Stimulated activated CD4-positive, alpha-beta T cell treated with anti-CD3 and anti-CD28 coated beads, Interleukin-12 subunit alpha, Interleukin-12 subunit beta, amount 100 ng/mL, for 4 hours (primary cell): ENCODE measurements around the gene TRERF1.

Experiments used
- DNase-seq: peaks from one replicate; pipeline ENCODE4 v3.0.0-alpha.2; 2020

TRERF1 gene

GRCh38 chr6:42300701-42301100, 151.0 kb downstream of the TRERF1 start:
- DNase-seq, result no peak

GRCh38 chr6:42300185-42300584, 151.5 kb downstream of the TRERF1 start:
- DNase-seq, result no peak

DNA sequence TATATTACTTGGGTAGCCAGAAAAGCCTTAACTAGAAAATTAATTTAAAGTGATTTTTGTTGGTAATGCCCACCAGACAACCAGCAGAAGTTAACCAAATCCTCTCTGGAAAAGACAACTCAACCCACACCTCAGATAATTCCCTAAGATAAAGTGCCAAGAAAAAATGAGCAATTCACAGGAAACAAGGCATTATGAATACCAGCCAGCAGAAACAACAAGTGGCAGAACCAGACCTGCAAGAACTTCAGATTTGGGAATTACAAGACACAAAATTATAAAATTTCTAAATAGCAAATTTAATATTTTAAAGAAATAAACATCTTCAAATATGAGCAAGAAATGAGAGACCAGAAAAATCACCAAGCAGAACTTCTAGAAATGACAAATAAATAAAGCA, 154.1 kb downstream of the TRERF1 start:
- DNase-seq, result no peak

GRCh38 chr6:42296614-42297013, 155.1 kb downstream of the TRERF1 start:
- no peak for DNase-seq

DNA sequence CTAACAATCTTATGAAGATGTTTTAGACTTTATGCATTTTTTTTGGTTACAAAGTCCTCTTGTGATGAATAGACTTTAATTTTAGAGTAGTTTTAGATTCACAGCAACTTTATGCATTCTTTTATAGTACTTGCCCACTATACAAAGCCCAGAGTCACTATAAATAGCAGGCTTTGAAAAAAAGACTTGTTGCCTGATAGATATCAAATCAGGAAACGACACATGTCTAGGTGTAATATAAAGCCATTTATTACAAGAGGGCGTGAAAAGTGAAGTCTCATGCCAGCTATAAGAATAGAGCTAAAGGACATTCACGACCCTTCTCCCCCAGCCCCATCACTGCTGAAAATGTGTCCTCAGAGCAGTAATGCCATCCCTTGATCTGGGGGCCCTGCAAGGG, 156.0 kb downstream of the TRERF1 start:
- DNase-seq, result no peak

- DNase-seq, result no peak
These were observed 156.5 kb downstream of the TRERF1 start for GRCh38 chr6:42295181-42295580.

DNA sequence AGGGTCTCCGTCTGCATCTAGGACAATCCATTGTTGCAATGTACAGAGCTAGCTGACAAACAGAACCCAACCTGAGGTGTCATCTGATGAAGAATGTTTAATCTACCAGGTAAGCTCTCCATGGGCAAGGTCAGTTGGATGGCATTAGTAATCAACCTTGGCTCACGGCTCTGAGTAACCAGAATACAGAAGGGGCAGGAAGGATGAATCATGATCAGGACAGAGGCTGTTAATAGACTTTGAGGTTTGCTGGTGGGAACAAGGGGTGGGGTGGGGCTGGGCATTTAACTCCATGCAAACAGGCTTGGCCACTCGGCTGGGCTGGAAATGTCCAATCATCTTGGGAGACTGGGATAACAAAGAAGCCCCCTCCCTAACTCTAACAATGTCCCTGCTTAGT, 157.0 kb downstream of the TRERF1 start:
- no peak for DNase-seq

- no peak for DNase-seq
These were observed 158.2 kb downstream of the TRERF1 start for GRCh38 chr6:42293386-42293977.

- no peak for DNase-seq
These were observed 159.6 kb downstream of the TRERF1 start for GRCh38 chr6:42292004-42292740.

DNA sequence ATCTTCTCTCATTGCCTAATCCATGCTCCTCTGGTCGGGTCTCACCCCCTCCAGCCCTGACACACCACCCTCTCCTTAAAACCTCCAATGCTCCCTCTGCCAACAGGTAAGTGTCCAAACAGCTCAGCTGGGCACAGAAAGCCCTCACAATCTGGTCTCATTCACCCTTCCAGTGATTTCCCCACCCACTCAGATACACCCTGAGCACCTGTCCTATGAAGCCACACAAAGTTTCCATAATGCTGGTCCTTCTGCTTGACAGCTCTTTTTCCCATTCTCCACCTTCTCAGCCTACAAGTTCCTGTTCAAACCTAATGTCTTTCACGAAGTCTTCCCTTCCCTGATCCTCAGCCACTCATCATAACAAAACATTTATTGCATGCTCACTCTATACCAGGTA, 164.0 kb downstream of the TRERF1 start:
- no peak for DNase-seq

- no peak for DNase-seq
These were observed 170.2 kb downstream of the TRERF1 start for GRCh38 chr6:42281570-42281969.

DNA sequence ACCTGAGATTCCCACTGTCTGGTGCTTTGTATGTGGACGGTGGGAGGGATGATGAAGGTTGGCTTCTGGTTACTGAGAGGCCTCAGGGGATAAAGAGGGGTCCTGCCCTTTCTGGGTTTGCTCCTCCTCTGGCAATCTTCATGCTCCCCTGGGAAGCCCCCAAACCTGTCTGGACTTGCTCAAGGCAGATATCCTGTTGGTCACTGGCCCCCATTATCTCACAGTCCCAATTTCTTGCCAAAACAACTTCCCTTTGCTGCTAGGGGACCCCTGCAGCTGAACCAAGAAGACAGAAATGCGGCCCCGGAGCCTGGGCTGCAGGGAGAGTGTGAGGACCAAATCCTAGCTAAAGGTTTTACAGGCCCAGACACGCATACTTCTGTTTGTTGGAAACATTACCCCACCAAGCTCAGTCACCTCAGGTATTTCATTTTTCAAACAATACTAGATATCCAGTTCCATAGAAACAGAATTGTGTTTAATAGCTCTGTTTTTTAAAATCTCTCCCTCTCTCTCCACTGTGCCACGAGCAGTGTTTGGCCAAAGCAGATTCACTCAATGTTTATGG, 170.7 kb downstream of the TRERF1 start:
- no peak for DNase-seq

DNA sequence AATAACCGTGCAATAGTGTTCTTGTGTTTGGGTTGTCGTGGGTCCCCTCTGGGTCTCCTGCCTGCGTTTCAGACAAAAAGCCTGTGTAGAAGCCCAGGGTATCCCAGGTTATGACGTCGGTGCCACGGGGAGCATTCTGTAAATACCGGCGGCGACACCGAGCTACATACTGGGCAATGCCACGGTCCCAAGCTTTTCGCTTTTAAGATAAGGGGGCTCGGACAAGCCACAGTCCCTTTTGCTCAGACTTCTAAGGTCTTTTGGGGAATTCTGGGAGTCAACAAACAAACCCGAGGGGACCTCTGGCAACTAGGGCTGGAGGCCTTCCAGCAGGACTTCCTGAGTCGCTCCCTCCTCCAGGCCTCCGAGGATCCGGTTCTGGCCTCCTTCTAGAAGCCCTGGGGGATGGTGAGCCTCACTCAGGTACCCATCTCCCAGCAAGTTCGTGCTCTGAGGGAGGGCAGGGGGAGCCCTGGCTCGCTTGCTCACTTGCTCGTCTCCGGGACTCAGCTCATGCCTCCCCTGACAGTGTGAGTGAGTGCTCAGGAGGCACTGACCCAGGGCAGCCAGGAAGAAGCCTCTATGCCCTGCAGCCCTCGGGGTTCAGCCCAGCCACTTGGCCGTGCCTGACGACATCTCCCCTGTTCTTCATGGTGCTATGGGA, 171.6 kb downstream of the TRERF1 start:
- no peak for DNase-seq

DNA sequence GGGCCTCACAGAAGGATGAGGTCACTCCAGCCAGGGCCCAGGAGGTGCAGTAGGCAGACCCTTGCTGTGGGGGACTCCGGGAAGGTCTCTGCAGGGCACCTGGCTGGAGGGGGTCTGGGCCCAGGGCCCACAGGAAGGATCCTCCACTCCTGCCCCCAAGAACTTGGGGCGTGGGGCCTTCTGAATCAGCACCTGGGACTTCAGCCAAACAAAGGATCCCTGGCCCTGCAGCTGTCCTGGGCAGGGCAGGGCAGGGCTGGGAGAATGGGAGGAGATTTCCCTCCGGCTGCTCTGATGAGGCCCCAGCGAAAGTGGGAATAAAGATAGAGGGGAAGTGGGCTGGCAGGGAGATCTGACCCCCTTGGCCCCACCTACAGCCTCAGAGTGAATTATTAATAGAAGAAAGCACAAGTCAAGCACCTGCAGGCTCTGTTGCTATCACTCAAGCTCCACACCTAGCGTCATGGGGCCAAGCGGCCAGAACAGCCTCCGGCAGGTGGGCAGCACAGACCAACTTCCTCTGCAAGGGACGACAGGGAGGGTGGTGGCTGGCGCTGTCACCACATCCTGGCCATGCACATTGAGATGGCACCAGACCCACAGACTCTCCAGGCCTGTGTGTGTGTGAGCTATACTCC, 172.5 kb downstream of the TRERF1 start:
- DNase-seq, result no peak

- no peak for DNase-seq
These were observed 173.4 kb downstream of the TRERF1 start for GRCh38 chr6:42278131-42278853.

GRCh38 chr6:42276034-42276890, 175.5 kb downstream of the TRERF1 start:
- no peak for DNase-seq

GRCh38 chr6:42275376-42276033, 176.2 kb downstream of the TRERF1 start:
- no peak for DNase-seq

- no peak for DNase-seq
These were observed 176.8 kb downstream of the TRERF1 start for GRCh38 chr6:42274898-42275297.

DNA sequence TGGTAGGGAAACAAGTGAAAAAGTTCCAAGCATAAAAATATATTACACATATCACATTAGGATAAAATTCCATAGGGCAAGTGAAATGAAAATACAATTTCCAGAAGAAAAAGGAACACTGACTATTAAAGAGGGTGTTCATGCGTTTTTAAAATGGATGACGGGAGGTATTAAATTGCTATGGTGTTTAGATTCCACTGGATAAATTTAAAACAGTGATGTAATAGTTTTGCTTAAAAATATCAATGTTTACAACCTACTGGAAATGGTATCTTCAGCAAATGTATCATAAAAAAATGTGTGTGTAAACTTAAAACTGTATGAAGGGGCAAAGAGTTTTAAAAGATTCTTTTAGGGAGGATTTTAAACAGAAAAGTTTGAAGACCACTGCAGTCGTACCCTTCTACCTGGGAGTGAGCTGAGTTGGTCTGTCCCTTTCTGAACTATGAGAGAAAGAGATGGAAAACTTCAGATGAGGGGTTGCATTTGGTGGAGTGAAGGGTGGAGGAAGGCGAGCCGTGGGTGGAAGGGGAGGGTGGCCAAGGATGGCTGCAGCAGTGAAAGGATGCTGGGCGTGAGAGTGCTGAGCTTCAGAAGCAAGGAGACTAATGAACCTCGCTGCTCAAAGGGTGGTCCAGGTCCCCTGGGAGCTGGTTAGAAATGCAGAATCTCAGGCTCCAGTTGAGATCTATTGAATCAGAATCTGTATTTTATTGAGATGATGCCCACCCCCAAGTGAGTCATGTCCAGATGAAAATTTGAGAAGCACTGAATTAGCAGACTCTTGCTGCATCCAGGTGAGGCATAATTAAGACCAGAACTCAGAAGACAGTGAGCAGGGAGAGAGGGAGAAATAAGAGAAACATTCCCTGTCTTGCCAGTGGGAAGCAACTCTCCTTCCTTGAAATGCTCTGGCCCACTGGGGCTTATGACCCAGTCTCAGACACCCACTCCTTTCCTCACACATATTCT, 179.6 kb downstream of the TRERF1 start:
- DNase-seq, result no peak

DNA sequence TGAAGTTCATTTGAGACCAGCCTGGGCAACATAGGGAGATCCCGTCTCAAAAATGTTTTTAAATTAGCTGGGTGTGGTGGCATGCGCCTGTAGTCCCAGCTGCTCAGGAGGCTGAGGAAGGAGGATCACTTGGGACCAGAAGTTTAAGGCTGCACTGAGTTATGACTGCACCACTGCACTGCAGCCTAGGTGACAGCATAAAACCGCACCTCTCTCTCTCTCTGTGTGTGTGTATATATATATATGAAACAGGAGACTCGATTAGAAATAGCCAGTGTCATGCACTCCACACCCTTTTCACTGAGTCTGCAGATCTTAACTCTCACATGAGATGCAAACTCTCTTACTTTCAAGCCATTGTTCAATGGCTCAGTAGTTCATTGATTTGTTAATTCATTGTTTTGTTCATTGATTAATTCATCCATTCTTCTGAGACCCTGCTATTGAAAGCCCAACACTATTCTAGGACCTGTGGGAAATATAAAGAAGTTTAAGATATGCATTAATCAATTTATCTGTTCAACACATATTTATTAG, 181.7 kb downstream of the TRERF1 start:
- no peak for DNase-seq
